DMS 273 (cell line): ENCODE measurements around the gene PFDN6.
A peak's percentile ranks its signal among the peaks of the same experiment; 100 is the strongest.
"Not testable (repeated sequence)": the region's sequence is repeated elsewhere in the genome, so short reads cannot be mapped to it uniquely, and the experiment has no call there.

Experiments used
- DNase-seq: peaks from one replicate; lab custom pipeline; 2025; ENCODE audit not compliant: unreplicated experiment; lab: John Stamatoyannopoulos, UW

PFDN6 gene

GRCh38 chr6:33288921-33289783 is at the start of gene PFDN6, which contains the start of gene WDR46:
Gene PFDN6, plus strand, starts transcription at chr6:33289601. Its CDS starts 256 bp downstream, at chr6:33289857.
Gene WDR46, minus strand, starts transcription at chr6:33289239. Its CDS starts 69 bp downstream, at chr6:33289170.
- peak; percentile 94 for DNase-seq

GRCh38 chr6:33241968-33242367 is 47.4 kb upstream of the PFDN6 start:
- DNase-seq = no peak

GRCh38 chr6:33243476-33243875 is 45.9 kb upstream of the PFDN6 start:
- DNase-seq = no peak

- DNase-seq = peak; percentile 97
Observed at GRCh38 chr6:33247977-33248642, 41.3 kb upstream of the PFDN6 start.

DNA sequence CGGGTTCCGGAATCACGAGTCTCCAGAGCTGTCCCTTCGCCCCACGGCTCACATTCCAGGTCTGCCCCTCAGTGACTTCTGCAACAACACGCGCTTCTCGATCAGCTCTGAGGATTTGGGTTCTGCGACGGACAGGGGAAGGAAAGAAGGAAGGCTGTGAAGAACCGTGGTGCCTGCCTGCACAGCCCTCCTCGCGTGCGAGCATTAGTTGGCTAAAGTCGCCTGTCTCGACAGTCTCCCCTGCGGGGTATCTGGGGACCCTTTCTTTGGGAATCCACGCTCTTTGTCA is 40.8 kb upstream of the PFDN6 start:
- DNase-seq = peak; percentile 89

DNA sequence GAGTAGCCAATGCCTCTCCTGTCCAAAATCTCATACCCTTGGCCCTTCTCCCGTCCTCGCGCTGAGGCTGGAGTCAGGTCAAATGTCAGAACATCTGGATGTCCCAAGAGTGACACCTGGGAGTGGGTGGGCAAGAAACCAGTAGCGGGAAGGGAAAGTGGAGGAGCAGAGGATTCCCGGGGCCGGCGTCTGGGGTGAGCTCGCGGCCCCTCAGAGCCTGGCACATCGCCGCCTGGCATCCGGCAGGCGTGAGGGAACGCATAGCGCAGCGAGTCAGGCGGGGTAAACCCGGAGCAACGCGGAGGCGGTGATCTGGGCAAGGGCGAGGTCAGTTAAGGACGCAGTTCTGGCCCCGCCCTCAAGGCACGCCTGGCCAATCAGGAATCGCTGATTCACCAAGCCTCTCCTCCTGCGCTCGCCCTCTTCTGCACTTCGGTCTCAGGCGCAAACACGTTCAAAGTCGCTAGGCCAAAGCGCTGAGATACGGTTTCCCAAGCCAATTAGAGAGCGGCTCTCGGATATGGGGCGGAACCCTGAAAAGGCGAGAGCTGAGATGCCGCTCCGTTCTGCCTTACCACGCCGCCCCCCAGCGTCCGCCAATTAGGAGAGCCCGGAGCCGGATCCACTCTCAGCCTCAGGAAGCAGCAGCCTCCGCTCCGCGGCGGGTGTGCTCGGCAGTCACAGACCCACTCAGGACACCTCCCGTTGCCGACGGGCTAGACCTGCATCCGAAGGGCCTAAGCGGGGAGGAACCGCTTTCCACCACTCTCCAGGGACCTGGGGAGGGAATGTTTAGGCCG is 40.3 kb upstream of the PFDN6 start:
- DNase-seq = peak; percentile 100

GRCh38 chr6:33249732-33250630 is 39.4 kb upstream of the PFDN6 start:
- peak; percentile 59 for DNase-seq

- DNase-seq = no peak
Observed at GRCh38 chr6:33250731-33251130, 38.7 kb upstream of the PFDN6 start.

DNA sequence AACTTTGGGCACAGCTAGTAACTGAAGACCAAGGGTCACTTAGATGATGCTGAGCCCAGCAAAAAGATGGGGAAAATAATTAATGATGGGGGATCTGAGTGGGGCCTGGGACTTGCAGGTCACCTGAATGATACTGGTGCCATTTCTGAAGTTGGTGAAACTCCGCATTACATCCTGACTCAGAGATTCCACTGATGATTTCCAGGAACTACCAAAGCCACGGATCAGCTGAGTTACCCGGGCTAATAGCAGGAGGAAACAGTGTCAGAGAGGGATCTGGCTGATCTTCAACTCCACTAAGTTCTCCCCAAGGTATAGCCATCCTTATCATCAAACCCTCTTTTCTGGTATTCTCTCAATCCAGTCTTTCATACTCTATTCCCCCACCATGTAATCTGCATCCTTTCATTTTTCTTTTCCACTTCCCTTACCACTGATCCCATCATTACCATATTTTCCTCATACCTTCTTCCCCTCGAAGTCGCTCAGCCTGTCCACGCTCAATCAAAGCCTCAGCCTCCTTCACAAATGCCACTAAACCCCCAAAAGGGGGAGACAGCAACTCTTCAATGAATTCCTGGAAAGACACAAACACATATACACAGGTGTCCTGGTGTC is 37.9 kb upstream of the PFDN6 start:
- DNase-seq = no peak

DNA sequence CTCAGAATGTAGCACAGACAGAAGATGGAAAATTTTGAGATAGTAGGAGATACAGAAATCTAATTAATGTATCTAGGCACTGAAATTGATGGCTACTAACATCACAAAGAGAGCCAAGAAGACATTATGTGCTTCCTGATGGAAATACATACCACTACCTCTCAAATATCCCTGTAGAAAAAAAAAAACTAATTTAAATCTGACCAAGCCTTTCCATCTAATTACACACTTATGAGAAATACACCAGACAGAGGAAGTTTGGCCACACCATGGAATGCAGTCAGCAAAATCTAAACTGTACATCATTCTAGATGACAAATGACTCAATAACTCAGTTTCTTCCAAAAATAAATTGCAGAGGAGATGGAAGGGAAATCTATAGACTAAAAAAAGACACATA is 36.6 kb upstream of the PFDN6 start:
- DNase-seq = no peak

- DNase-seq = no peak
Observed at GRCh38 chr6:33254591-33254990, 34.8 kb upstream of the PFDN6 start.

DNA sequence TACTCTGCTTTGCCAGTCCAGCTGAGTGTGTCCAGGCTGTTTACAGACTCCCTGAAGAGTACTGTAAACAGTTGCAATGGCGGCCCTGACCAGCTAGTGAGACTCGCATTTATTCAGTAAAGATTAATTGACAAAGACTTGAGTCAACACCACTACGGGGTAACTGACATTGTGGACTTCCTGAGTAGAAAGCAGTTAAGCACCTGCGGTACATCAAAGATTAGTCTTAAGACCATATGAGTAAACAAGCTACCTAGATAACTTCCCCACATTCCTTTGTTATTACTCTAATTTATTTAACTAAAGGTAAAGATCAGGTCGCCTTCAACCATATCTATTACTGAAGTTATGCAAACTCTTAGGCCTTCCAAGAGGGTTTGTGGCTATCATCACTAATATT is 30.4 kb upstream of the PFDN6 start:
- no peak for DNase-seq

DNA sequence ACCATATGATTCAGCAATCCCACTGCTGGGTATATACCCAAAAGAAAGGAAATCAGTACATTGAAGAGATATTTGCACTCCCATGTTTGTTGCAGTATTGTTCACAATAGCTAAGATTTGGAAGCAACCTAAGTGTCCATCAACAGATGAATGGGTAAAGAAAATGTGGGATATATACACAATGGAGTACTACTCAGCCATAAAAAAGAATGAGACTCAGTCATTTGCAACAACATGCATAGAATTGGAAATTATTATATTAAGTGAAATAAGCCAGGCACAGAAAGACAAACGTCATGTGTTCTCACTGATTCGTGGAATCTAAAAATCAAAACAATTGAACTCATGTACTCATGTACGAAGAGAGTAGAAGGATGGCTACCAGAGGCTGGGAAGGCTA is 26.9 kb upstream of the PFDN6 start:
- not testable (repeated sequence) for DNase-seq

GRCh38 chr6:33264015-33264414 is 25.4 kb upstream of the PFDN6 start:
- DNase-seq = no peak

DNA sequence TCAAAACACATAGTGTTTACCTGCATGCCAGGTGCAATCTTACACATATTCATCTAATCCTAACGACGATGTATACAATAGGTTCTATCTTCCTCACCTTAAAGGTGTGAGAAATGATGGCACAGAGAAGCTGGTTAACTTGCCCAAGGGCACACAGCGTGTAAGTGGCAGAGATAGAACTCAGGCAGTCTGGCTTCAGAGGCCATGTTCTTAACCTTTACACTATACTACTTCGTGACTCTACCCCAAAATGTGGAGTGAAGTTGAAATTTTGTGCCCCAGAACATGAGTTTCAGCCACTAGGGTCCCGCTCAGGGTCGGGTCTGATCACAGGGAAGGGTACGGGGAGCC is 18.3 kb upstream of the PFDN6 start:
- peak; percentile 77 for DNase-seq

GRCh38 chr6:33271468-33272274 is 17.7 kb upstream of the PFDN6 start, which contains the start of the genes RPS18 and VPS52:
Gene RPS18, plus strand, starts transcription at chr6:33272075. Its CDS starts 45 bp downstream, at chr6:33272120.
Gene VPS52, minus strand, starts transcription at chr6:33271876. Its CDS starts 201 bp downstream, at chr6:33271675.
- DNase-seq = peak; percentile 99

DNA sequence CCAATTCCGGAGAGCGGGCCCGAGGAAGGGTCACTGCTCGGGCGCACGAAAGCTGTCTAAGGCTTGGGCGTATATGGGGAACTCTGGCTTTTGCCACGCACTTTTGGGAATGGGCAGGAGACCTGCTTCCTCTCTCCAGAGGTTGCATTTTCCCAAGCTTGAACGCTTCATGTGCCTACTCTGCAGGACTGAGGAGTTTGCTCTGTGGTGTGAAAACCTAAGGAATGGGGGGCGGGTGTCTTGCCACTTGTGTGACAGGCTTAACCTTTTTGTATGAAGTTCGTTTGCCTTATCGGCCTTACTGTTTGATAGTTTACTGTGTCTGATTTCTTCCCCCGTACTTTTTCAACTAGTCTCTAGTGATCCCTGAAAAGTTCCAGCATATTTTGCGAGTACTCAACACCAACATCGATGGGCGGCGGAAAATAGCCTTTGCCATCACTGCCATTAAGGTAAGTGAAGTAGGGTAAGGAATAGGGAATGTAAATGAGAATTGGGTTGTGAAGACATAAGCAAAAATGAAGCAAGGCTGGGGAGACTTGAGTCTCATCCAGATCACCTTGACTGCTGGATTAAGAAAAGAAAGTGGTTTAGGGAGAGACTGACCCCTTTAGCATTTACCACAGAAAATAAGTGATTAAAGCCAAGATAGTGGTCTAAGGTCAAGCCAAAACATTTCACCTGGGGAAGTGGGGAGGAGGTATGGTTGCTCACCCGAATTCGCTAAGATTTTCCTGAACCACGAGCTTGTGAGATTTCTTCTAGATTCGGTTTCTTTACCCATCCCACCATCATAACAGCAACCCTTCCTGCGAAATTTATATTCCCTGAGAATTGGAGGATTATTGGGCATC is 16.9 kb upstream of the PFDN6 start:
- no peak for DNase-seq
